ENCODE measurements around the gene MAN2B2.

DNA sequence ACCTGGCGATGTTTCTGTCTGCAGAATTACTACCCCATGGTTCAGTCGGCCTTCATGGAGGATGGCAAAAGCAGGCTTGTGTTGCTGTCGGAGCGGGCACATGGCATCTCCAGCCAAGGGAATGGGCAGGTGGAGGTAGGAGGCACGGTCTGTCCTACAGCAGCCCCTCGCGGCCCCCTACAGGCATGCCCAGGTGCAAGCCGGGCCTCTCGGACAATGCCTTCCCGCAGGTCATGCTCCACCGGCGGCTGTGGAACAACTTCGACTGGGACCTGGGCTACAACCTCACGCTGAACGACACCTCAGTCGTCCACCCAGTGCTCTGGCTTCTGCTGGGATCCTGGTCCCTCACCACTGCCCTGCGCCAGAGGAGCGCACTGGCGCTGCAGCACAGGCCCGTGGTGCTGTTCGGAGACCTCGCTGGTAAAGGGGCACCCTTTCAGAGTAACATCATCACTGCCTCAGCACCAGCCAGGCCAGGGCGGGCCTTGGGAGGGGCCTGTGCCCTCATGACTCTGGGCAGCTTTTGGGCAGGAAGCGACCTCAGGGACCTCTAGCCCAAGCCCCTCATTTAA is 36.0 kb downstream of the MAN2B2 start:
- TF ChIP-seq, protein P1, sequence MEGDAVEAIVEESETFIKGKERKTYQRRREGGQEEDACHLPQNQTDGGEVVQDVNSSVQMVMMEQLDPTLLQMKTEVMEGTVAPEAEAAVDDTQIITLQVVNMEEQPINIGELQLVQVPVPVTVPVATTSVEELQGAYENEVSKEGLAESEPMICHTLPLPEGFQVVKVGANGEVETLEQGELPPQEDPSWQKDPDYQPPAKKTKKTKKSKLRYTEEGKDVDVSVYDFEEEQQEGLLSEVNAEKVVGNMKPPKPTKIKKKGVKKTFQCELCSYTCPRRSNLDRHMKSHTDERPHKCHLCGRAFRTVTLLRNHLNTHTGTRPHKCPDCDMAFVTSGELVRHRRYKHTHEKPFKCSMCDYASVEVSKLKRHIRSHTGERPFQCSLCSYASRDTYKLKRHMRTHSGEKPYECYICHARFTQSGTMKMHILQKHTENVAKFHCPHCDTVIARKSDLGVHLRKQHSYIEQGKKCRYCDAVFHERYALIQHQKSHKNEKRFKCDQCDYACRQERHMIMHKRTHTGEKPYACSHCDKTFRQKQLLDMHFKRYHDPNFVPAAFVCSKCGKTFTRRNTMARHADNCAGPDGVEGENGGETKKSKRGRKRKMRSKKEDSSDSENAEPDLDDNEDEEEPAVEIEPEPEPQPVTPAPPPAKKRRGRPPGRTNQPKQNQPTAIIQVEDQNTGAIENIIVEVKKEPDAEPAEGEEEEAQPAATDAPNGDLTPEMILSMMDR (IDR thresholded peaks at IDR 0.05; ENCODE audit: control extremely low read depth in 1 of 3, insufficient read depth in 1 of 3, low read depth in 1 of 3, low read length in 3 of 3), result no peak
- TF ChIP-seq HDAC2 (IDR thresholded peaks at IDR 0.05; ENCODE audit: borderline replicate concordance in 1 of 2, low read depth in 2 of 2, low read length in 2 of 2) (no peak), EZH2 (IDR thresholded peaks at IDR 0.05; ENCODE audit: low read depth, low read length, severe bottlenecking) (no peak), POU5F1 (IDR thresholded peaks at IDR 0.05; ENCODE audit: low read depth, low read length) (no peak), ZNF274 (IDR thresholded peaks at IDR 0.05; ENCODE audit: borderline replicate concordance, extremely low read depth, low read length) (no peak), EP300 (IDR thresholded peaks at IDR 0.05; ENCODE audit: borderline replicate concordance in 1 of 2, low read depth in 2 of 2, low read length in 2 of 2) (no peak)

All from H1 (cell line).